ENCODE results near the gene GPD2.
"Not testable (repeated sequence)": the region's sequence is repeated elsewhere in the genome, so short reads cannot be mapped to it uniquely, and the experiment has no call there.

GPD2 gene

DNA sequence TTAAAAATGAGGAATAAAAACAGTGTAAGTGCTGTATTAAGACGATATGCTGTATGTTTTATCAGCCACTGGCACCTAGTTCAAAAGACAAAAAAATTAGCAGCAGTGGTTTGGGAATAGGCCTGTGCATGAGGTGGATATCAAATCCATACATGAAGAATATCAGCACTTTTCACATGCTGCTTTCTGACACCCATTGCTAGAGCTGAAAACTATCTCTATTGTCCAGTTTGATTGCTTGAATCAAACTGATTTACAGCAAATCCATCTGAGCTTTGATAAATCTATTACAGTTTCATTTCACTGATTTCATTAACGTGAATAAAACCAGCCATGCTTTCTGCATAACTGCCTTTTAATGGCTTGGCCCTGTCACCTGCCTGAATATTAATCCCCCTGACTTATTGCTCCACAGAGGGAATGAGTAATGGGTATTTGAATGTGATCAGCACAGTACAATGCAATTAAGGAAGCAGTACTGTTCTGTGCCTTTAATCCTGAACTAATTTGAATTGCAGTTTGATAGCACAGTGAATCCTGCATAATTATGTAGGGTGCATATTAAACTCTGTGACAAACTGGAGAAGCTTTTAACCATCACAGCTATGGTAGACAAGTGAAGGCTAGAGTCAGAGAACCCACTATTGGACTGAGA lies 154.0 kb downstream of the GPD2 start:
- no peak for DNase-seq (ENCODE audit: low spot score)

DNA sequence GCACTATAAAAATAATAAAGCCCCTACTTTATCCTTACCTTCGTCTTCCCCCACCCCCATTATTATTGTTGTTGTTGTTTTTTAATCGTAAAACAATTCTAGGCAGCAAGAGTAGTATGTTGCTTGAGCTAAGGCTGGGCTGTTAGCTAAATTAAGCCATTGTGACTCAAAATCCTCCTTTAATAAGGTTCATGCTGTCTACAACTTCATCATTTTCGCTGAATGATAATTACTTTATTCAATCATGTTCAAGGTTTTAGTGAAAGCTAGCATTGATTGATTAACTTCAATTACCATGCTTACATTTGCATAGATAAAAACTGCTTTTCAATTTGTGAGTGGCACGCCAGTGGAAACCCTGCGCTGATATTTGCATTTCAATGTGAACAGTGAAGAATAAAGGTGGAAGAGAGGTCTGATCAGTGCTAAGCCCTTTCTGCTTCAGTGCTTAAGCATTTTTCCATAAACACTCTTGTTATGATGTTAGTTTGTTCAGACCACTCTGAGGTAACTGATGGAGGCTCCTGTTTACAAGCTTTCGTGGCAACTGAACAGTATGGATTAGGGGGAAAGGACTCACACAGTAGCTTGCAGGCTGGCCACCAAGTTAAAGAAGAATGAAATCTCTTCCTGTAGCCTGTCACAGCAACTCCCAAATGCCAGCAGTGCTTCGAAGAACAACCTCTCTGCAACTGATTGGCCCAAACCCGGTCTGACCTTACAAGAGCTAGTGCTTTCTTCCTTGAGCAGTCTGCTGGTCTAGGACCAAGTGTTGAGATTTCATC lies 156.8 kb downstream of the GPD2 start:
- no peak for DNase-seq (ENCODE audit: low spot score)

- DNase-seq (ENCODE audit: low spot score), result no peak
Observed at GRCh38 chr2:156593594-156593921, 157.4 kb downstream of the GPD2 start.

GRCh38 chr2:156598563-156598962 lies 162.4 kb downstream of the GPD2 start:
- DNase-seq (ENCODE audit: low spot score), result no peak

DNA sequence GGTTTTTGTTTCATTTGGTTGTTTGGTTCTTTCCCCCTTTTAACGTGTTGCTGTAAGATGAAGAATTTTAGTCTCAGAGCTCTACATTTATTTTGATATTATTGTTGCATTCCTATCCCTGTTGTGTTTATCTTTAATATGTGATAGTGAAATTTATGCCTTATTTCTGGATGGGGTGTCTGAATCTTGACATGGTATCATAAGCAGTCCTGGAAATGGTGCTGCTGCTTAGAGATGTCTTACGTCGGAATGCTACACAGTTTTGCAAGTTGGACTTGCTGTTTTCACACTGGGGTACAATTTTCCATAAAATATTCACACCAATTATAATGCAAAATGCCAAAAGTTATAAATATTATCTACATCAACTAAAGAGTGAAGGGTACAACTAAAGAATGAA lies 164.0 kb downstream of the GPD2 start:
- no peak for DNase-seq (ENCODE audit: low spot score)

DNA sequence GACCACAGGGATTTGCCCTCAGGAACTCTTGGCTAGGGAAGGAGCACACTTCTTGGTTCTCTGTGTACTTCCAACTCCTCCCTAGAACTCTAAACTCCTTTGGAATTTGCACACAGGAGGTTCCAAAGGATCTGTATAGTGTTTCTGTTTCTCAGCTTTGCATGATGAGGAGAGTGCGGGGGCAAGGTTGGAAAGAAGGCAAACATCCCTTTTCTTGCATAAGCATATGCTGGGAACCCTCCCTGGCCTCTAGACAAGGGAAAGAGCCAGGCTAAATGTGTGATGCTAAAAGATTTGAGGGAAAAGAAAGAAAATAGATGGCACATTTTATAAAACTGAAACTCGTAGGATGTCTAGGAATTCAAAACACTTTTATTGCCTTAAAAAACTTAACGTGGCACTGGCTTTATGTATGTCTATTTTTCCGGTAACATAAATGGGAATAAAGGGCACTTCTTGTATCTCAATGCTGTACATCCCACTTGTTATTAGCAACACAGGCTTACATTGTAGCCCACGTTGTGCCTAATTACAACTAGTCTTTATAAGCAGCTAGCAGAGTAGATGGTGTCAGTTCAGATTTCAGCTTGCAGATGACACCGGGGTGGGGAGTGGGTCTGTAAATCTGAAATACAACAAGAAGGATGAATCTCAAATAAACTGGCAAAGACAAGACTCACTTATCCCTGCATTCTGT lies 165.8 kb downstream of the GPD2 start:
- no peak for DNase-seq (ENCODE audit: low spot score)

GRCh38 chr2:156602552-156602933 lies 166.4 kb downstream of the GPD2 start:
- no peak for DNase-seq (ENCODE audit: low spot score)

DNA sequence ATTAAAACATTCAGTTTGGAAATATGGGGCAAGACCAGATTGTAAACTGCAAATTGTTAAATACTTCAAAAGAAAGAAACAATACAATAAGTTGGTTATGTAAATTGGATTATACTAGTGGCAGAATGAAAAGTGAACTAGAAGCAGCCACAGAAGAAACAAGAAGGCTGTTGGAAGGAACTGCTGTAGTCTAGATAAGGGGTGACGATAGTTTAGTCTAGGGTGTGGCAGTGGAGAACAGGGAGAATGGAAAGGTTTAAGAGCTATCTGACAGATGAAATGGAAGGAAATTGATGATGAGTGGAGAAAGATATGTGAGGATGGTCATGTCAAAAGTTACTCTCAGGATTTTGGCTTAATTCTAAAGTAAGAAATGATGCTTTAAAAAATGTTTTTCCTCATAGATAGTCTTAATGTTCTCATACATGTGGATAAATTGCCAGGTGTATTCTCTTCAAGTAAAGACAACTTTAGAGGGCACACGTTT lies 179.7 kb downstream of the GPD2 start:
- no peak for DNase-seq (ENCODE audit: low spot score)

- DNase-seq (ENCODE audit: low spot score), result not testable (repeated sequence)
Observed at GRCh38 chr2:156618071-156618470, 181.9 kb downstream of the GPD2 start.

GRCh38 chr2:156619021-156619539 lies 182.9 kb downstream of the GPD2 start:
- no peak for DNase-seq (ENCODE audit: low spot score)

GRCh38 chr2:156622491-156622890 lies 186.3 kb downstream of the GPD2 start:
- DNase-seq (ENCODE audit: low spot score), result no peak

GRCh38 chr2:156625360-156626170 lies 189.4 kb downstream of the GPD2 start:
- no peak for DNase-seq (ENCODE audit: low spot score)

GRCh38 chr2:156626931-156627330 lies 190.8 kb downstream of the GPD2 start:
- DNase-seq (ENCODE audit: low spot score), result no peak

DNA sequence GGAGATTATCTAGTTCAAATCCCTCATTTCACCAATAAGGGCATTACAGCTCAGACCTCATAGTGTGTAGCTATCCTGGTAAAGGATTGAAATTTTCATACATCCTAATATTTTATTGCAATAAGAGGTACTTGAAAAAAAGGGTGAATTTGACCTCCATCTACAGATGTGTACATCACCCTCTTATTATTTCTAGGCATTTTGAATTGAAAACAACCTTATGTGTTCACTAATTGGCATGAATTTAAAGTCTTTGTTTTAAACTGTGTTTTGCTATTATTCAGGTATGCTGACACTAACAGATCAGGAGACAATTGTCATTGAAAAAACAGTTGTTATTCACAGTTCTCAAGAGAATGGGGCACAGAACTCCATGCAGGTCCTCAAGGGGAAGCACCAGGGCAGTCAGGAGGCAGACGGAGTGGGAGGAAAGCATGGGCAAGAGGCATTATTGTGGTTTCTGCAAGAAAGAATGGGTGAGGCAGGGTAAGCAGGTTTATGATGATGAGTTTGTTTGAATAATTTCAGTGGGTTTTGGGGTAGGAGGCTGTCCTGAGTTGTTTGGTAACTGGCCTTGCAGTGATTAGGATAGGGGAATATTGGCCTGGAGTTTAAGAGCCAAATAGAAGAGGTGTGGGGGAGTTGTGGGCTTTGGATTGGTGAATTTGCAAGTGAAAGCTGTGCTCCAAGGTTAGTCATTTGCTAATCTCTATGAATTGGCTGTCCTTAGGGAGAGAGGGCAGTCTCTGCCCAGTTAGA lies 194.6 kb downstream of the GPD2 start:
- no peak for DNase-seq (ENCODE audit: low spot score)

- DNase-seq (ENCODE audit: low spot score), result no peak
Observed at GRCh38 chr2:156635646-156636045, 199.5 kb downstream of the GPD2 start.

Data from D341Med (cell line).